GM21526 (cell line): ENCODE results near the gene KCNT1.

Experiments
- ATAC-seq: cut with Tn5 transposase; IDR thresholded peaks from one replicate; pipeline ENCODE4 v1.9.1; 2021; ENCODE audit warnings: moderate library complexity; ENCODE audit not compliant: unreplicated experiment, low FRiP score

KCNT1 gene

GRCh38 chr9:135762921-135763320 lies 60.9 kb downstream of the KCNT1 start:
- no peak for ATAC-seq

- no peak for ATAC-seq
Observed at GRCh38 chr9:135763716-135764446, 61.9 kb downstream of the KCNT1 start.

- no peak for ATAC-seq
Observed at GRCh38 chr9:135764731-135765130, 62.7 kb downstream of the KCNT1 start.

GRCh38 chr9:135765416-135765815 lies 63.4 kb downstream of the KCNT1 start:
- no peak for ATAC-seq

- ATAC-seq, result no peak
Observed at GRCh38 chr9:135766251-135766650, 64.3 kb downstream of the KCNT1 start.

GRCh38 chr9:135766707-135767106 lies 64.7 kb downstream of the KCNT1 start:
- ATAC-seq, result no peak

GRCh38 chr9:135768516-135769218 lies 66.7 kb downstream of the KCNT1 start:
- ATAC-seq, result no peak

- ATAC-seq, result no peak
Observed at GRCh38 chr9:135769489-135770202, 67.7 kb downstream of the KCNT1 start.

- no peak for ATAC-seq
Observed at GRCh38 chr9:135770203-135770535, 68.2 kb downstream of the KCNT1 start.

- no peak for ATAC-seq
Observed at GRCh38 chr9:135770771-135771170, 68.8 kb downstream of the KCNT1 start.

GRCh38 chr9:135771401-135772051 lies 69.5 kb downstream of the KCNT1 start:
- no peak for ATAC-seq

GRCh38 chr9:135772056-135772646 lies 70.2 kb downstream of the KCNT1 start:
- ATAC-seq, result no peak

GRCh38 chr9:135772702-135773493 lies 70.9 kb downstream of the KCNT1 start:
- no peak for ATAC-seq

GRCh38 chr9:135773530-135774238 lies 71.7 kb downstream of the KCNT1 start:
- ATAC-seq, result no peak

- ATAC-seq, result no peak
Observed at GRCh38 chr9:135774239-135774747, 72.3 kb downstream of the KCNT1 start.

- ATAC-seq, result no peak
Observed at GRCh38 chr9:135774794-135775525, 73.0 kb downstream of the KCNT1 start.

GRCh38 chr9:135775911-135776310 lies 73.9 kb downstream of the KCNT1 start:
- ATAC-seq, result no peak

- ATAC-seq, result no peak
Observed at GRCh38 chr9:135776893-135777622, 75.1 kb downstream of the KCNT1 start.
